CD4-positive, alpha-beta memory T cell (primary cell): ENCODE measurements around the gene DNAJB13. TPM values are rescaled to one million over a fixed set of nuclear protein-coding genes. Genes with fewer than 3 reads are reported as not detected.

ENCODE experiments used
- CTCF ChIA-PET: fragments of 350-600 bp; sonication (Branson Sonifier 250); formaldehyde crosslinking; loops from one replicate; lab custom pipeline; 2021; ENCODE audit warnings: inconsistent platforms; ENCODE audit not compliant: partially characterized antibody; lab: Charles Lee
- POLR2A ChIA-PET: fragments of 350-600 bp; sonication (Branson Sonifier 250); formaldehyde crosslinking; loops from one replicate; lab custom pipeline; 2021; ENCODE audit not compliant: partially characterized antibody; lab: Charles Lee
- DNase-seq, 5 donors: peaks; one replicate each; pipeline versions ENCODE4 v3.0.0 to v3.0.0-alpha.2; 2020 to 2022; ENCODE audit warnings: mixed read lengths in 1 of 5
- H3K27ac ChIP-seq: one replicate; pipeline ENCODE4 v1.7.0; 2013; ENCODE audit warnings: low read depth, low read length
- H3K27me3 ChIP-seq: 2 replicates; pipeline ENCODE4 v1.7.0; 2013; ENCODE audit warnings: mild to moderate bottlenecking, low read length, moderate library complexity; ENCODE audit not compliant: insufficient read depth
- H3K36me3 ChIP-seq: 2 replicates; pipeline ENCODE4 v1.7.0; 2013; ENCODE audit warnings: mild to moderate bottlenecking, low read length, moderate library complexity; ENCODE audit not compliant: insufficient read depth
- H3K4me1 ChIP-seq: 2 replicates; pipeline ENCODE4 v1.7.0; 2013; ENCODE audit warnings: mild to moderate bottlenecking, low read length, moderate library complexity; ENCODE audit not compliant: insufficient read depth
- H3K4me3 ChIP-seq, 2 donors: one replicate each; pipeline ENCODE4 v1.7.0; 2013; ENCODE audit warnings: low read length in 2 of 2, mild to moderate bottlenecking in 1 of 2
- H3K9me3 ChIP-seq, 2 donors: one replicate each; pipeline ENCODE4 v1.7.0; 2013; ENCODE audit warnings: low read length in 2 of 2, control low read depth in 1 of 2; ENCODE audit not compliant: control insufficient read depth in 1 of 2
- H3K27ac Mint-ChIP-seq, 7 donors: one replicate each; pipeline ENCODE4 v1.8.0; 2020 to 2021; ENCODE audit warnings: mixed read lengths in 7 of 7, mild to moderate bottlenecking in 6 of 7, inconsistent platforms in 3 of 7, moderate library complexity in 3 of 7
- H3K27me3 Mint-ChIP-seq, 2 donors: one replicate each; pipeline ENCODE4 v1.8.0; 2020 to 2021; ENCODE audit warnings: mixed read lengths in 2 of 2
- H3K36me3 Mint-ChIP-seq, 2 donors: one replicate each; pipeline ENCODE4 v1.8.0; 2020 to 2021; ENCODE audit warnings: mixed read lengths in 2 of 2, inconsistent platforms in 1 of 2, mild to moderate bottlenecking in 1 of 2
- H3K4me1 Mint-ChIP-seq, 4 donors: one replicate each; pipeline ENCODE4 v1.8.0; 2020 to 2021; ENCODE audit warnings: mixed read lengths in 4 of 4, mild to moderate bottlenecking in 1 of 4
- H3K4me3 Mint-ChIP-seq, 8 donors: one replicate each; pipeline ENCODE4 v1.8.0; 2020 to 2021; ENCODE audit warnings: mixed read lengths in 8 of 8, mild to moderate bottlenecking in 7 of 8, moderate library complexity in 6 of 8, inconsistent platforms in 3 of 8
- H3K9me3 Mint-ChIP-seq, 8 donors: one replicate each; pipeline ENCODE4 v1.8.0; 2020 to 2021; ENCODE audit warnings: mixed read lengths in 8 of 8, mild to moderate bottlenecking in 5 of 8, inconsistent platforms in 3 of 8, moderate library complexity in 1 of 8
- intact Hi-C: fragments of 100-400 bp; cut with micrococcal nuclease; formaldehyde crosslinking; loops from one replicate; pipeline ENCODE4 v1.15.1; 2023
- polyA plus RNA-seq, 2 donors: library from polyadenylated mRNA; unstranded; fragments of 300-500 nt; fragmentation: Illumina TruSeq; gene quantifications; one replicate each; pipeline ENCODE4 v1.2.3, GENCODE V29; 2021
- total RNA-seq, 2 experiments: library from RNA; stranded (reverse); gene quantifications; one replicate each; pipeline ENCODE4 v1.2.3, GENCODE V29; 2021

The DNAJB13 gene
- total and polyA plus RNA-seq, 4 experiments from 2014 or later, result 0.23 to 0.53 (median 0.30) TPM; not detected in 1

DNA sequence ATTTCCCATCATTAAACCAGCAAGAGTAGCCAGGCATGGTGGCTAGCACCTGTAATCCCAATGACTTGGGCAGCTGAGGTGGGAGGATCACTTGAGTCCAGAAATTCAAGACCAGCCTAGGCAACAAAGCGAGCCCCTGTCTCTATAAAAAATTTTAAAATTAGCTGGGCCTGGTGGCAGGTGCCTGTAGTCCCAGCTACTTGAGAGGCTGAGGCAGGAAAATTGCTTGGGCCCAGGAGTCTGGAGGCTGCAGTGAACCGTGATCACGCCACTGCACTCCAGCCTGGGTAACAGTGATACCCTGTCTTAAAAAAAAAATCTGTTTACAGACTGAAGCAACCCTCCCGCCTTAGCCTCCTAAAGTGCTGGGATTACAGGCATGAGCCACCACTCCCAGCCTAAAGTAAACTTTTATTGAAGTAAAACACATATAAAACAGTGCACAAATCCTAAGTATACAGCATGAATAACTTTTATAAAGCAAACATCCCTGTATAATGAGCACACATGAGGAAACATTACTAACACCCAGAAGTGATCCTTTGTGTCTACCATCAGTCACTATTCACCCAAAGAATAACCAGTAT lies 45.4 kb downstream of the DNAJB13 start:
- intact Hi-C loops, result loop anchor here (2.0 kb wide), 1 partner anchor 15 kb away; no protein-coding TSS in a partner anchor
- H3K4me1 Mint-ChIP-seq, result peaks cover 47 to 82% (median 60%) of the 10 kb centered on the region in 4 donors
- Histone ChIP-seq H3K9me3 (no peaks in the 10 kb centered on the region), H3K4me1 (peaks cover 77% of the 10 kb centered on the region), H3K36me3 (no peaks in the 10 kb centered on the region), H3K27ac (peak overlapping the region; percentile 81), H3K27me3 (no peaks in the 10 kb centered on the region), H3K4me3 (peak overlapping the region in 1 of 2 donors; percentile 8)
- no peaks in the 10 kb centered on the region for H3K27me3 Mint-ChIP-seq
- peak overlapping the region; percentile 96 to 99 (median 98) for H3K27ac Mint-ChIP-seq
- POLR2A ChIA-PET, result interaction anchor here (0.8 to 38.4 kb wide), 5 partner anchors 11 to 235 kb away, joined by 3 to 2221 read pairs (median 10); partner anchors contain the start of genes UCP2 and UCP3
- no peaks in the 10 kb centered on the region for H3K9me3 Mint-ChIP-seq
- peak overlapping the region; percentile 68 to 88 (median 82) for H3K4me3 Mint-ChIP-seq
- CTCF ChIA-PET, result interaction anchor here (0.7 to 4.1 kb wide), 4 partner anchors 9 to 32 kb away, joined by 3 to 23 read pairs (median 13); no protein-coding TSS in a partner anchor
- no peak for DNase-seq
- peaks cover 6 to 8% of the 10 kb centered on the region in 2 donors for H3K36me3 Mint-ChIP-seq

DNA sequence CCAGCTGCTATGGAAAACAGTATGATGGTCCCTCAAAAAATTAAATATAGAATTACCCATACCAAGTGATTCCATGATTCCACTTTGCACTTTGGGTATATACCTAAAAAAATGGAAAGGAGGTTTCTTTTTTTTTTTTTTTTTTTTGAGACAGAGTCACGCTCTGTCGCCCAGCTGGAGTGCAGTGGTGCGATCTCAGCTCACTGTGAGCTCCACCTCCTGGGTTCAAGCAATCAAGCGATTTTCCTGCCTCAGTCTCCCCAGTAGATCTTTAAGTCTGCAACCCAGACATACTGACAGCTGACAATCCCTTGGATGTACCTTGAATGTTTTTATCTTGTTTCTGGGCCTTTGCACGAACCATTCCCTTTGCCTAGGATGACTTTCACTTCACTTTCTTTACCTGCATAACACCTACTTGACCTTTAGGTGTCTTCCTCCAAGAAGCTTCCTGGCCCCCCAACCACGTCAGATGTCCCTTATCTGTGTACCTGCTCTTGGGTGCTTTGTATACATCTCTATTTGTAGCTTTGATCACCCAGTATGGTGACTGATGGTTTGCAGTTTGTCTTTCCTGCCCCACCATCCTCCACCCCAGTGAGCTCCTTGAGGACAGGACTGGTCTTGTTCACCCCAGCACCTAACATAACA lies 46.4 kb downstream of the DNAJB13 start:
- ChIA-PET CTCF (interaction anchor here (0.6 to 1.9 kb wide), 7 partner anchors 10 to 33 kb away, joined by 3 to 8 read pairs (median 3); no protein-coding TSS in a partner anchor), POLR2A (interaction anchor here (0.6 to 38.4 kb wide), 4 partner anchors 10 to 69 kb away, joined by 3 to 2221 read pairs (median 1112); partner anchors contain the start of genes UCP2 and UCP3)
- Mint-ChIP-seq H3K4me3 (peak overlapping the region in 6 of 8 donors; percentile 27 to 84 (median 64)), H3K27ac (peak overlapping the region; percentile 90 to 99 (median 97)), H3K36me3 (peaks cover 9 to 14% of the 10 kb centered on the region in 2 donors), H3K27me3 (no peaks in the 10 kb centered on the region), H3K9me3 (no peaks in the 10 kb centered on the region), H3K4me1 (peaks cover 43 to 76% (median 55%) of the 10 kb centered on the region in 4 donors)
- H3K36me3 ChIP-seq, result no peaks in the 10 kb centered on the region
- H3K27me3 ChIP-seq, result no peaks in the 10 kb centered on the region
- H3K9me3 ChIP-seq, result no peaks in the 10 kb centered on the region
- H3K4me1 ChIP-seq, result peaks cover 67% of the 10 kb centered on the region
- intact Hi-C loops, result loop anchor here (2.0 kb wide), 1 partner anchor 14 kb away; no protein-coding TSS in a partner anchor
- DNase-seq, result no peak
- H3K4me3 ChIP-seq, result no peak overlapping the region
- H3K27ac ChIP-seq, result peak overlapping the region; percentile 81

- Histone ChIP-seq H3K27ac (no peak overlapping the region), H3K4me3 (no peak overlapping the region), H3K4me1 (peaks cover 62% of the 10 kb centered on the region), H3K27me3 (no peaks in the 10 kb centered on the region), H3K9me3 (no peaks in the 10 kb centered on the region), H3K36me3 (no peaks in the 10 kb centered on the region)
- Mint-ChIP-seq H3K9me3 (no peaks in the 10 kb centered on the region), H3K4me1 (peaks cover 52 to 76% (median 62%) of the 10 kb centered on the region in 4 donors), H3K4me3 (peak overlapping the region in 1 of 8 donors; percentile 39), H3K27ac (peak overlapping the region in 5 of 7 donors; percentile 52 to 96 (median 69)), H3K36me3 (peaks cover 16 to 24% of the 10 kb centered on the region in 2 donors), H3K27me3 (no peaks in the 10 kb centered on the region)
- POLR2A ChIA-PET, result interaction anchor here (35.3 to 38.4 kb wide), 2 partner anchors 8 to 18 kb away, joined by 2221 read pairs; partner anchors contain the start of genes UCP2 and UCP3
- CTCF ChIA-PET, result interaction anchor here (1.8 kb wide), 1 partner anchor 19 kb away, joined by 7 read pairs; no protein-coding TSS in a partner anchor
- intact Hi-C loops, result no loop called here
- DNase-seq, result no peak
Measured at GRCh38 chr11:73998846-73999575, 48.2 kb downstream of the DNAJB13 start.

GRCh38 chr11:73999581-74000306 lies 48.9 kb downstream of the DNAJB13 start:
- Mint-ChIP-seq H3K9me3 (no peaks in the 10 kb centered on the region), H3K4me3 (peak overlapping the region in 1 of 8 donors; percentile 56), H3K27ac (peak overlapping the region in 4 of 7 donors; percentile 32 to 67 (median 53)), H3K36me3 (peaks cover 18 to 24% of the 10 kb centered on the region in 2 donors), H3K27me3 (no peaks in the 10 kb centered on the region), H3K4me1 (peaks cover 53 to 81% (median 63%) of the 10 kb centered on the region in 4 donors)
- no peaks in the 10 kb centered on the region for H3K27me3 ChIP-seq
- H3K36me3 ChIP-seq, result no peaks in the 10 kb centered on the region
- no peak overlapping the region for H3K4me3 ChIP-seq
- POLR2A ChIA-PET, result interaction anchor here (35.3 to 38.4 kb wide), 2 partner anchors 7 to 18 kb away, joined by 2221 read pairs; partner anchors contain the start of genes UCP2 and UCP3
- intact Hi-C loops, result no loop called here
- DNase-seq, result no peak
- peaks cover 62% of the 10 kb centered on the region for H3K4me1 ChIP-seq
- CTCF ChIA-PET, result interaction anchor here (0.9 to 1.8 kb wide), 3 partner anchors 11 to 38 kb away, joined by 3 to 7 read pairs (median 3); no protein-coding TSS in a partner anchor
- no peaks in the 10 kb centered on the region for H3K9me3 ChIP-seq
- no peak overlapping the region for H3K27ac ChIP-seq

- CTCF ChIA-PET, result interaction anchor here (0.9 to 1.8 kb wide), 3 partner anchors 10 to 39 kb away, joined by 3 to 7 read pairs (median 3); no protein-coding TSS in a partner anchor
- H3K4me1 ChIP-seq, result peaks cover 62% of the 10 kb centered on the region
- no peak overlapping the region for H3K27ac ChIP-seq
Measured at GRCh38 chr11:74000307-74001133, 49.7 kb downstream of the DNAJB13 start.

More at GRCh38 chr11:74000307-74001133, 49.7 kb downstream of the DNAJB13 start:
- Mint-ChIP-seq H3K27ac (peak overlapping the region in 4 of 7 donors; percentile 9 to 66 (median 28)), H3K4me3 (peak overlapping the region in 2 of 8 donors; percentile 7 to 56), H3K36me3 (peaks cover 22 to 24% of the 10 kb centered on the region in 2 donors), H3K4me1 (peaks cover 53 to 81% (median 64%) of the 10 kb centered on the region in 4 donors), H3K27me3 (no peaks in the 10 kb centered on the region), H3K9me3 (no peaks in the 10 kb centered on the region)
- H3K4me3 ChIP-seq, result no peak overlapping the region
- H3K9me3 ChIP-seq, result no peaks in the 10 kb centered on the region
- no peaks in the 10 kb centered on the region for H3K27me3 ChIP-seq
- no peaks in the 10 kb centered on the region for H3K36me3 ChIP-seq
- intact Hi-C loops, result no loop called here
- no peak for DNase-seq
- POLR2A ChIA-PET, result interaction anchor here (35.3 to 38.4 kb wide), 2 partner anchors 6 to 19 kb away, joined by 2221 read pairs; partner anchors contain the start of genes UCP2 and UCP3
